Fibroblast of skin of right quadriceps (primary cell): Measurements from ENCODE around the gene PSMD8.
"Not testable (repeated sequence)": the region's sequence is repeated elsewhere in the genome, so short reads cannot be mapped to it uniquely, and the experiment has no call there.

Experiments used
- DNase-seq: peaks from one replicate; pipeline ENCODE4 v3.0.0-alpha.2; 2013

Gene PSMD8

GRCh38 chr19:38412961-38413360 lies 38.6 kb downstream of the PSMD8 start:
- no peak for DNase-seq

- no peak for DNase-seq
Observed at GRCh38 chr19:38413416-38413815, 39.0 kb downstream of the PSMD8 start.

GRCh38 chr19:38417146-38417543 lies 42.8 kb downstream of the PSMD8 start:
- DNase-seq = no peak

GRCh38 chr19:38417544-38418506 lies 43.5 kb downstream of the PSMD8 start:
- DNase-seq = no peak

- DNase-seq = no peak
Observed at GRCh38 chr19:38420935-38421334, 46.6 kb downstream of the PSMD8 start.

GRCh38 chr19:38421856-38422255 lies 47.5 kb downstream of the PSMD8 start:
- no peak for DNase-seq

- DNase-seq = no peak
Observed at GRCh38 chr19:38422438-38422837, 48.1 kb downstream of the PSMD8 start.

- no peak for DNase-seq
Observed at GRCh38 chr19:38424272-38424671, 49.9 kb downstream of the PSMD8 start.

- DNase-seq = no peak
Observed at GRCh38 chr19:38425222-38425809, 50.9 kb downstream of the PSMD8 start.

- DNase-seq = no peak
Observed at GRCh38 chr19:38425810-38426466, 51.6 kb downstream of the PSMD8 start, which contains the start of gene RASGRP4. Gene RASGRP4 (minus strand): TSS chr19:38426219. CDS start chr19:38426091, 128 bp downstream.

GRCh38 chr19:38427035-38427677 lies 52.8 kb downstream of the PSMD8 start:
- not testable (repeated sequence) for DNase-seq

- no peak for DNase-seq
Observed at GRCh38 chr19:38429055-38429810, 54.9 kb downstream of the PSMD8 start.

- DNase-seq = no peak
Observed at GRCh38 chr19:38429811-38430156, 55.4 kb downstream of the PSMD8 start.

- no peak for DNase-seq
Observed at GRCh38 chr19:38430931-38431330, 56.6 kb downstream of the PSMD8 start.

- DNase-seq = no peak
Observed at GRCh38 chr19:38433268-38433733, 58.9 kb downstream of the PSMD8 start, which contains the start of gene RYR1. Gene RYR1 (plus strand): TSS chr19:38433691. CDS start chr19:38433830, 139 bp downstream.
